ENCODE measurements around the gene PTPRQ. TPM values are rescaled to one million over a fixed set of nuclear protein-coding genes. Genes with fewer than 3 reads are reported as not detected.

Gene PTPRQ
- total and polyA plus RNA-seq, 11 donors, result 0.05 to 4.2 (median 0.20) TPM; not detected in 2

GRCh38 chr12:80415466-80415865 is 28.6 kb upstream of the PTPRQ start:
- TF ChIP-seq POLR2A (IDR thresholded peaks at IDR 0.05) (no peak), CTCF (IDR thresholded peaks at IDR 0.05) (no peak)
- DNase-seq, result no peak
- ATAC-seq, result no peak
- WGBS, 4 donors, result 80 to 88% (median 87%) methylated on average over 1 of the region's 1 CpG
- intact Hi-C loops (cut with DNase I), result loop anchor here in 2 of 10 donors (5.0 to 10.0 kb wide), 2 partner anchors 347 to 709 kb away; no protein-coding TSS in a partner anchor
- Histone ChIP-seq H3K27me3 (no peaks in the 10 kb centered on the region), H3K4me3 (no peak overlapping the region), H3K36me3 (no peaks in the 10 kb centered on the region), H3K4me1 (peaks cover 0 to 2% (median 0%) of the 10 kb centered on the region in 12 donors), H3K9me3 (no peaks in the 10 kb centered on the region), H3K27ac (no peak overlapping the region)

GRCh38 chr12:80419644-80420043 is 24.4 kb upstream of the PTPRQ start:
- no peak for ATAC-seq
- Histone ChIP-seq H3K36me3 (no peaks in the 10 kb centered on the region), H3K9me3 (no peaks in the 10 kb centered on the region), H3K27ac (no peak overlapping the region), H3K4me1 (peaks cover 0 to 2% (median 0%) of the 10 kb centered on the region in 12 donors), H3K27me3 (no peaks in the 10 kb centered on the region), H3K4me3 (no peak overlapping the region)
- DNase-seq, result no peak
- TF ChIP-seq POLR2A (IDR thresholded peaks at IDR 0.05), result no peak
- no peak for TF ChIP-seq CTCF (IDR thresholded peaks at IDR 0.05)
- intact Hi-C loops (cut with DNase I), result loop anchor here in 2 of 10 donors (5.0 to 10.0 kb wide), 2 partner anchors 343 to 705 kb away; no protein-coding TSS in a partner anchor

GRCh38 chr12:80420075-80420474 is 24.0 kb upstream of the PTPRQ start:
- ATAC-seq (no peak), DNase-seq (no peak)
- H3K36me3 ChIP-seq, result no peaks in the 10 kb centered on the region
- H3K27ac ChIP-seq, result no peak overlapping the region
- no peaks in the 10 kb centered on the region for H3K27me3 ChIP-seq
- no peak for TF ChIP-seq POLR2A (IDR thresholded peaks at IDR 0.05)
- no peak for TF ChIP-seq CTCF (IDR thresholded peaks at IDR 0.05)
- intact Hi-C loops (cut with DNase I), result no loop called here
- H3K4me1 ChIP-seq, result peaks cover 0 to 2% (median 0%) of the 10 kb centered on the region in 12 donors
- no peaks in the 10 kb centered on the region for H3K9me3 ChIP-seq
- H3K4me3 ChIP-seq, result no peak overlapping the region

- intact Hi-C loops (cut with DNase I), result no loop called here
- Histone ChIP-seq H3K36me3 (no peaks in the 10 kb centered on the region), H3K4me1 (peaks cover 0 to 2% (median 0%) of the 10 kb centered on the region in 12 donors), H3K4me3 (no peak overlapping the region), H3K9me3 (no peaks in the 10 kb centered on the region), H3K27ac (no peak overlapping the region), H3K27me3 (no peaks in the 10 kb centered on the region)
- TF ChIP-seq CTCF (IDR thresholded peaks at IDR 0.05) (no peak), POLR2A (IDR thresholded peaks at IDR 0.05) (no peak)
- DNase-seq (no peak), ATAC-seq (no peak)
- 25 to 78% (median 51%) methylated on average over 2 of the region's 2 CpGs for WGBS, 4 donors
Measured at GRCh38 chr12:80422550-80422949, 21.5 kb upstream of the PTPRQ start.
